Measurements from ENCODE around the gene MXRA8. TPM values are rescaled to one million over a fixed set of nuclear protein-coding genes. Genes with fewer than 3 reads are reported as not detected.

MXRA8 gene
- total and polyA plus RNA-seq, 9 of the 15 experiments (the other 6 are each of a cell fraction or from before 2014, with no cell fraction given), result 0.66 to 11.3 (median 6.3) TPM

DNA sequence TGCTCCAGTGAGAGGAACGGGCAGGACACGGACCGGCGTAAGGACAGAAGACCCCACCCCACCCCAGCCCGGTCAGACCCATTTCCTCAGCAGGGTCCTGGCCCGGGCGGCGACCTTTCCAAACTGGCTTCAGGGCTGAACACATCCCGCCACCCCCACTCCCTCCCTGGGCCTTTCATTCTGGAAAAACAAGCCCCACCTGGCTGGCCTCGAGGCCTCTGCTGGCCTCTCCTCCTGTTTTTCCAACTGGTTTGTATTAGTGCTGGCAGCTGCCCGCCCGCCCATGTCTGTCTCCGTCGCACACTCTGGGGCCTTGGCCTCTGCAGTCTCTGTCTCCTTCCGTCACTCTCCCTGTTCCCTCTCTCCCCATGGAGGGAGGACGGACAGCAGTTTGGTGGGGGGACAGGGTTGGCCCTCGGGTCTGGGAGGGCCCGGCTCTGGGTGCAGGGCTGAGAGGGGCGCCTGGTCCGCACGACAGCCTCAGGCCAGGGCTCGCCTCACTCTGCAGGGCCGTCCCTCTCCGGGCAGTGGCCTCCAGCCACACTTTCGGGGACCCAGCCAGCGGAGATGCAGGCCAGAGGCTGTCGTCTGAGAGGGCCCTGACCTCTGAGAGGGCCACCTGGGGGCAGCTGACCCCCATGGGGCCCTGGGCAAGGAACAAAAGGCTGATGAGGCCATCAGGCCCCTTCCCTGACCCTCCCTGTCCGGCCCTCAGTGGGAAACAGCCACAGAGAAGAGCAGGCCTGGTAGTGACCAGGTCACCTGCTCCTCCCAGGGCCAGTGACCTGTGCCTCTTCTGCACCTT is 1.5 kb upstream of the MXRA8 start (continued):
- 0 out of 2 replicates have a peak, but pooled peaks have one; percentile 3 for TF ChIP-seq ZBTB7A (IDR thresholded peaks at IDR 0.05; ENCODE audit: borderline replicate concordance, control insufficient read depth, low read depth, low read length)
- TF ChIP-seq CBFA2T2 (conservative IDR thresholded peaks at IDR 0.05), result no peak
- TF ChIP-seq NFIC (IDR thresholded peaks at IDR 0.05), result no peak
- TF ChIP-seq, protein P1, sequence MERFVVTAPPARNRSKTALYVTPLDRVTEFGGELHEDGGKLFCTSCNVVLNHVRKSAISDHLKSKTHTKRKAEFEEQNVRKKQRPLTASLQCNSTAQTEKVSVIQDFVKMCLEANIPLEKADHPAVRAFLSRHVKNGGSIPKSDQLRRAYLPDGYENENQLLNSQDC (CRISPR knock-in tag; IDR thresholded peaks at IDR 0.05), result no peak
- TF ChIP-seq, protein P2, sequence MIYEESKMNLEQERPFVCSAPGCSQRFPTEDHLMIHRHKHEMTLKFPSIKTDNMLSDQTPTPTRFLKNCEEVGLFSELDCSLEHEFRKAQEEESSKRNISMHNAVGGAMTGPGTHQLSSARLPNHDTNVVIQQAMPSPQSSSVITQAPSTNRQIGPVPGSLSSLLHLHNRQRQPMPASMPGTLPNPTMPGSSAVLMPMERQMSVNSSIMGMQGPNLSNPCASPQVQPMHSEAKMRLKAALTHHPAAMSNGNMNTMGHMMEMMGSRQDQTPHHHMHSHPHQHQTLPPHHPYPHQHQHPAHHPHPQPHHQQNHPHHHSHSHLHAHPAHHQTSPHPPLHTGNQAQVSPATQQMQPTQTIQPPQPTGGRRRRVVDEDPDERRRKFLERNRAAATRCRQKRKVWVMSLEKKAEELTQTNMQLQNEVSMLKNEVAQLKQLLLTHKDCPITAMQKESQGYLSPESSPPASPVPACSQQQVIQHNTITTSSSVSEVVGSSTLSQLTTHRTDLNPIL (CRISPR knock-in tag; IDR thresholded peaks at IDR 0.05), result no peak

DNA sequence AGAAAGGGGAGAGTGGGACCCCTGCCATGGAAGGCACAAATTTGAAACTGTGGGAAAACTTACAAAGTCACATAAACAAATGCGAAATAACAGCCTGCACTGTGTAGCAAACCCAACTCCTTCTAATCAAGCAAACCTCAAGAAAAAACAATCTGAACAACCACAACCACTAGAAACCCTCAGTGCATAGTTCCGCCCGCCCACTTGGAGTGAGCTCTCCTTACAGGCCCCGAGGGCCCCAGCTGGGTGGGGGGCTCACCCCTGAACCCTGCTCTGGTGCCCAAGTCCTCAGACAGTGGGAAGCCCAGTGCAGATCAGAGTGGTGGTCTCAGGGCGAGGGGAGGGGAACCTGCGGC is 931 bp upstream of the MXRA8 start:
- Histone ChIP-seq H3K27me3 (ENCODE audit: control insufficient read depth in 2 of 2, insufficient read depth in 2 of 2, low read length in 2 of 2) (no peaks in the 10 kb centered on the region; a peak in 1 of 5 replicates), H3K9me1 (ENCODE audit: control insufficient read depth, insufficient read depth, low read length) (no peaks in the 10 kb centered on the region), H3K4me1 (replicated peaks in 1 of 2; ENCODE audit: control insufficient read depth in 2 of 2, insufficient read depth in 2 of 2, low read length in 2 of 2) (peaks cover 19 to 73% of the 10 kb centered on the region in 2 experiments), H3K4me2 (ENCODE audit: insufficient read depth, low read length) (peak overlapping the region; percentile 71; the same call in 1 of the 2 replicates), H3K9me3 (replicated peaks; ENCODE audit: control insufficient read depth, insufficient read depth, low read depth, low read length) (0 out of 2 replicates have a peak, but pooled peaks cover 2% of the 10 kb centered on the region), H3K79me2 (ENCODE audit: control insufficient read depth, insufficient read depth, low read length) (peaks cover 10% of the 10 kb centered on the region; the same call in 2 of the 3 replicates), H3K9ac (ENCODE audit: insufficient read depth in 1 of 2, low read depth in 2 of 2, low read length in 2 of 2) (peak overlapping the region; percentile 74 to 89), H4K20me1 (replicated peaks; ENCODE audit: control insufficient read depth, insufficient read depth, low read length) (no peaks in the 10 kb centered on the region), H3K36me3 (ENCODE audit: control insufficient read depth, insufficient read depth, low read length) (no peaks in the 10 kb centered on the region), H3K4me3 (no peak overlapping the region), H3K27ac (ENCODE audit: extremely low read depth, low read depth, low read length) (peak overlapping the region; percentile 74), H2AFZ (ENCODE audit: low read depth, low read length) (peak overlapping the region; percentile 99; the same call in 1 of the 2 replicates)
- no peak for DNase-seq (ENCODE audit: extremely low read depth in 1 of 4, low spot score in 3 of 4)
- no peak for FAIRE-seq
- POLR2A ChIA-PET, result interaction anchor here (1.0 to 1.1 kb wide), 2 partner anchors 11 to 17 kb away, joined by 5 read pairs; no protein-coding TSS in a partner anchor
- WGBS (ENCODE audit: insufficient coverage, low coverage, missing lambda C conversion rate), result 86% methylated on average over 5 of the region's 6 CpGs
- intact Hi-C loops (cut with micrococcal nuclease) (no loop called here), in situ Hi-C loops (cut with MboI) (no loop called here)
- no TSS peak for BruUV-seq (replicated peaks)
- CTCF ChIA-PET (ENCODE audit: low intra/inter-chr PET ratio), result no interaction called here
- no peak for ATAC-seq
- TF ChIP-seq TAF1 (IDR thresholded peaks at IDR 0.05; ENCODE audit: control insufficient read depth, extremely low read depth, insufficient read depth, low read length, severe bottlenecking), result no peak
- TF ChIP-seq, protein P3, sequence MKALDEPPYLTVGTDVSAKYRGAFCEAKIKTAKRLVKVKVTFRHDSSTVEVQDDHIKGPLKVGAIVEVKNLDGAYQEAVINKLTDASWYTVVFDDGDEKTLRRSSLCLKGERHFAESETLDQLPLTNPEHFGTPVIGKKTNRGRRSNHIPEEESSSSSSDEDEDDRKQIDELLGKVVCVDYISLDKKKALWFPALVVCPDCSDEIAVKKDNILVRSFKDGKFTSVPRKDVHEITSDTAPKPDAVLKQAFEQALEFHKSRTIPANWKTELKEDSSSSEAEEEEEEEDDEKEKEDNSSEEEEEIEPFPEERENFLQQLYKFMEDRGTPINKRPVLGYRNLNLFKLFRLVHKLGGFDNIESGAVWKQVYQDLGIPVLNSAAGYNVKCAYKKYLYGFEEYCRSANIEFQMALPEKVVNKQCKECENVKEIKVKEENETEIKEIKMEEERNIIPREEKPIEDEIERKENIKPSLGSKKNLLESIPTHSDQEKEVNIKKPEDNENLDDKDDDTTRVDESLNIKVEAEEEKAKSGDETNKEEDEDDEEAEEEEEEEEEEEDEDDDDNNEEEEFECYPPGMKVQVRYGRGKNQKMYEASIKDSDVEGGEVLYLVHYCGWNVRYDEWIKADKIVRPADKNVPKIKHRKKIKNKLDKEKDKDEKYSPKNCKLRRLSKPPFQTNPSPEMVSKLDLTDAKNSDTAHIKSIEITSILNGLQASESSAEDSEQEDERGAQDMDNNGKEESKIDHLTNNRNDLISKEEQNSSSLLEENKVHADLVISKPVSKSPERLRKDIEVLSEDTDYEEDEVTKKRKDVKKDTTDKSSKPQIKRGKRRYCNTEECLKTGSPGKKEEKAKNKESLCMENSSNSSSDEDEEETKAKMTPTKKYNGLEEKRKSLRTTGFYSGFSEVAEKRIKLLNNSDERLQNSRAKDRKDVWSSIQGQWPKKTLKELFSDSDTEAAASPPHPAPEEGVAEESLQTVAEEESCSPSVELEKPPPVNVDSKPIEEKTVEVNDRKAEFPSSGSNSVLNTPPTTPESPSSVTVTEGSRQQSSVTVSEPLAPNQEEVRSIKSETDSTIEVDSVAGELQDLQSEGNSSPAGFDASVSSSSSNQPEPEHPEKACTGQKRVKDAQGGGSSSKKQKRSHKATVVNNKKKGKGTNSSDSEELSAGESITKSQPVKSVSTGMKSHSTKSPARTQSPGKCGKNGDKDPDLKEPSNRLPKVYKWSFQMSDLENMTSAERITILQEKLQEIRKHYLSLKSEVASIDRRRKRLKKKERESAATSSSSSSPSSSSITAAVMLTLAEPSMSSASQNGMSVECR (CRISPR knock-in tag; IDR thresholded peaks at IDR 0.05), result 0 out of 2 replicates have a peak, but pooled peaks have one; percentile 9
- TF ChIP-seq IFI16 (CRISPR knock-in tag; IDR thresholded peaks at IDR 0.05), result no peak
- TF ChIP-seq, protein P4, sequence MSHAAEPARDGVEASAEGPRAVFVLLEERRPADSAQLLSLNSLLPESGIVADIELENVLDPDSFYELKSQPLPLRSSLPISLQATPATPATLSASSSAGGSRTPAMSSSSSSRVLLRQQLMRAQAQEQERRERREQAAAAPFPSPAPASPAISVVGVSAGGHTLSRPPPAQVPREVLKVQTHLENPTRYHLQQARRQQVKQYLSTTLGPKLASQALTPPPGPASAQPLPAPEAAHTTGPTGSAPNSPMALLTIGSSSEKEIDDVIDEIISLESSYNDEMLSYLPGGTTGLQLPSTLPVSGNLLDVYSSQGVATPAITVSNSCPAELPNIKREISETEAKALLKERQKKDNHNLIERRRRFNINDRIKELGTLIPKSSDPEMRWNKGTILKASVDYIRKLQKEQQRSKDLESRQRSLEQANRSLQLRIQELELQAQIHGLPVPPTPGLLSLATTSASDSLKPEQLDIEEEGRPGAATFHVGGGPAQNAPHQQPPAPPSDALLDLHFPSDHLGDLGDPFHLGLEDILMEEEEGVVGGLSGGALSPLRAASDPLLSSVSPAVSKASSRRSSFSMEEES (CRISPR knock-in tag; IDR thresholded peaks at IDR 0.05), result no peak
- no peak for TF ChIP-seq XRCC4 (IDR thresholded peaks at IDR 0.05; ENCODE audit: extremely low read depth, insufficient read depth, insufficient read length)
- 0 out of 4 replicates have a peak, but pooled peaks of 1 of the 2 experiments have one; percentile 3 for TF ChIP-seq FOXA3 (CRISPR knock-in tag; conservative IDR thresholded peaks at IDR 0.05 in 1 of 2, IDR thresholded peaks at IDR 0.05 in 1 of 2)
